Tibial nerve (tissue), 4 donors: ENCODE measurements around the gene INSIG1. TPM values are rescaled to one million over a fixed set of nuclear protein-coding genes. Genes with fewer than 3 reads are reported as not detected.

Experiments used
- DNase-seq, 2 donors: peaks; one replicate each; pipeline ENCODE4 v3.0.0-alpha.2; 2019; ENCODE audit warnings: low spot score in 2 of 2
- H3K27ac ChIP-seq, 4 donors: fragments of 200-600 bp; sonication (generic) in 3 of 4; one replicate each; pipeline ENCODE4 v1.5.1; 2017 to 2019; ENCODE audit warnings: mild to moderate bottlenecking in 1 of 4
- H3K27me3 ChIP-seq, 2 donors: fragments of 200-600 bp; sonication (generic) in 1 of 2; one replicate each; pipeline versions ENCODE4 v1.5.1 to v1.6.0; 2017 to 2019
- H3K36me3 ChIP-seq, 3 donors: fragments of 200-600 bp; sonication (generic); one replicate each; pipeline ENCODE4 v1.5.1; 2018 to 2019
- H3K4me1 ChIP-seq, 4 donors: fragments of 200-600 bp; sonication (generic) in 3 of 4; one replicate each; pipeline ENCODE4 v1.5.1; 2017 to 2019
- H3K4me3 ChIP-seq, 4 donors: fragments of 200-600 bp; sonication (generic) in 3 of 4; one replicate each; pipeline ENCODE4 v1.5.1; 2017 to 2019; ENCODE audit warnings: mild to moderate bottlenecking in 1 of 4, moderate library complexity in 1 of 4
- H3K9me3 ChIP-seq, 4 donors: fragments of 200-600 bp; sonication (generic) in 3 of 4; one replicate each; pipeline ENCODE4 v1.5.1; 2017 to 2019
- CTCF ChIP-seq, 5 experiments: fragments of 200-600 bp in 3 of 5; fragments of 450-650 bp in 2 of 5; sonication (generic) in 3 of 5; IDR thresholded peaks; one replicate each; pipeline ENCODE4 v1.5.1; 2016 to 2019; ENCODE audit warnings: antibody characterized with exemption in 5 of 5, mild to moderate bottlenecking in 3 of 5, moderate library complexity in 2 of 5
- EP300 ChIP-seq, 2 donors: sonication (generic); formaldehyde crosslinking; IDR thresholded peaks; one replicate each; pipeline ENCODE4 v1.6.1; 2017; ENCODE audit warnings: antibody characterized with exemption in 2 of 2, mild to moderate bottlenecking in 1 of 2
- POLR2A ChIP-seq, 2 donors: fragments of 450-650 bp; IDR thresholded peaks; one replicate each; pipeline ENCODE4 v1.6.1; 2017; ENCODE audit warnings: antibody characterized with exemption in 2 of 2, mild to moderate bottlenecking in 2 of 2, moderate library complexity in 2 of 2
- WGBS, 2 donors: methylation state at CpG; one replicate each; pipeline ENCODE4 v1.1.5; 2018; 5-methylcytosine and 5-hydroxymethylcytosine counted together
- total RNA-seq, 4 donors: library from RNA; depleted of rRNA; stranded (reverse); fragments of >200 nt; gene quantifications; one replicate each; pipeline ENCODE4 v1.1.0, GENCODE V29; 2016

Gene INSIG1
- total RNA-seq, 4 donors from 2014 or later, result 66.9 to 91.7 (median 80.5) TPM

- no peaks in the 10 kb centered on the region for H3K27me3 ChIP-seq
- H3K4me1 ChIP-seq, result no peaks in the 10 kb centered on the region
- 94% methylated on average over 9 of the region's 9 CpGs for WGBS, 2 donors
- H3K36me3 ChIP-seq, result no peaks in the 10 kb centered on the region
- no peak overlapping the region for H3K4me3 ChIP-seq
- no peak for DNase-seq
- no peaks in the 10 kb centered on the region for H3K9me3 ChIP-seq
- TF ChIP-seq CTCF (IDR thresholded peaks at IDR 0.05) (no peak), EP300 (IDR thresholded peaks at IDR 0.05) (no peak), POLR2A (IDR thresholded peaks at IDR 0.05) (no peak)
- H3K27ac ChIP-seq, result no peak overlapping the region
Measured at GRCh38 chr7:155266440-155266839, 31.2 kb upstream of the INSIG1 start.

- Histone ChIP-seq H3K27me3 (no peaks in the 10 kb centered on the region), H3K36me3 (no peaks in the 10 kb centered on the region), H3K4me1 (no peaks in the 10 kb centered on the region), H3K27ac (no peak overlapping the region), H3K4me3 (no peak overlapping the region), H3K9me3 (no peaks in the 10 kb centered on the region)
- no peak for DNase-seq
- TF ChIP-seq CTCF (IDR thresholded peaks at IDR 0.05) (no peak), POLR2A (IDR thresholded peaks at IDR 0.05) (no peak), EP300 (IDR thresholded peaks at IDR 0.05) (no peak)
- WGBS, 2 donors, result 89 to 93% methylated on average over 8 of the region's 8 CpGs
Measured at GRCh38 chr7:155267023-155267422, 30.7 kb upstream of the INSIG1 start.

GRCh38 chr7:155267436-155267835 lies 30.2 kb upstream of the INSIG1 start:
- no peaks in the 10 kb centered on the region for H3K27me3 ChIP-seq

GRCh38 chr7:155268211-155268610 lies 29.5 kb upstream of the INSIG1 start:
- no peaks in the 10 kb centered on the region for H3K27me3 ChIP-seq
- WGBS, 2 donors, result 92 to 93% methylated on average over 12 of the region's 12 CpGs
- no peaks in the 10 kb centered on the region for H3K4me1 ChIP-seq
- no peaks in the 10 kb centered on the region for H3K9me3 ChIP-seq
- DNase-seq, result no peak
- TF ChIP-seq EP300 (IDR thresholded peaks at IDR 0.05) (no peak), CTCF (IDR thresholded peaks at IDR 0.05) (no peak), POLR2A (IDR thresholded peaks at IDR 0.05) (no peak)
- H3K36me3 ChIP-seq, result no peaks in the 10 kb centered on the region
- no peak overlapping the region for H3K4me3 ChIP-seq
- H3K27ac ChIP-seq, result no peak overlapping the region

More at GRCh38 chr7:155267436-155267835, 30.2 kb upstream of the INSIG1 start:
- Histone ChIP-seq H3K27ac (no peak overlapping the region), H3K4me1 (no peaks in the 10 kb centered on the region), H3K36me3 (no peaks in the 10 kb centered on the region), H3K4me3 (no peak overlapping the region), H3K9me3 (no peaks in the 10 kb centered on the region)
- TF ChIP-seq POLR2A (IDR thresholded peaks at IDR 0.05), result no peak
- no peak for TF ChIP-seq CTCF (IDR thresholded peaks at IDR 0.05)
- no peak for TF ChIP-seq EP300 (IDR thresholded peaks at IDR 0.05)
- no peak for DNase-seq
- 95 to 97% methylated on average over 23 of the region's 23 CpGs for WGBS, 2 donors

- no peak overlapping the region for H3K27ac ChIP-seq
Measured at GRCh38 chr7:155268921-155269650, 28.6 kb upstream of the INSIG1 start.

More at GRCh38 chr7:155268921-155269650, 28.6 kb upstream of the INSIG1 start:
- TF ChIP-seq CTCF (IDR thresholded peaks at IDR 0.05), result no peak
- TF ChIP-seq POLR2A (IDR thresholded peaks at IDR 0.05), result no peak
- TF ChIP-seq EP300 (IDR thresholded peaks at IDR 0.05), result no peak
- Histone ChIP-seq H3K9me3 (no peaks in the 10 kb centered on the region), H3K4me3 (no peak overlapping the region), H3K4me1 (peaks cover 0 to 5% (median 0%) of the 10 kb centered on the region in 4 donors), H3K36me3 (no peaks in the 10 kb centered on the region), H3K27me3 (no peaks in the 10 kb centered on the region)
- 85 to 90% methylated on average over 6 of the region's 6 CpGs for WGBS, 2 donors
- no peak for DNase-seq
